ENCODE measurements around the gene TMEM218. TPM values are rescaled to one million over a fixed set of nuclear protein-coding genes. Genes with fewer than 3 reads are reported as not detected.

Gene TMEM218
- total and polyA plus RNA-seq, 8 donors, result 0.87 to 21.1 (median 14.9) TPM

- H3K4me1 ChIP-seq, result no peaks in the 10 kb centered on the region
- TF ChIP-seq POLR2A (IDR thresholded peaks at IDR 0.05) (no peak), EP300 (IDR thresholded peaks at IDR 0.05) (no peak), POLR2AphosphoS5 (IDR thresholded peaks at IDR 0.05) (no peak), CTCF (IDR thresholded peaks at IDR 0.05) (no peak)
- no peaks in the 10 kb centered on the region for H3K36me3 ChIP-seq
- DNase-seq, result no peak
- no peak overlapping the region for H3K4me3 ChIP-seq
- no peak overlapping the region for H3K27ac ChIP-seq
- H3K9me3 ChIP-seq, result no peaks in the 10 kb centered on the region
- intact Hi-C loops (cut with DNase I; ENCODE audit: low total_unique reads), result no loop called here
- H3K27me3 ChIP-seq, result no peaks in the 10 kb centered on the region
Measured at GRCh38 chr11:125052047-125052446, 59.4 kb downstream of the TMEM218 start.

GRCh38 chr11:125049164-125049792 is 62.1 kb downstream of the TMEM218 start:
- intact Hi-C loops (cut with DNase I; ENCODE audit: low total_unique reads), result loop anchor here (10.0 kb wide), 1 partner anchor 64 kb away; no protein-coding TSS in a partner anchor
- H3K4me1 ChIP-seq, result no peaks in the 10 kb centered on the region
- no peak overlapping the region for H3K4me3 ChIP-seq
- 82 to 94% (median 91%) methylated on average over 4 of the region's 4 CpGs for WGBS, 5 donors
- H3K27ac ChIP-seq, result no peak overlapping the region
- H3K27me3 ChIP-seq, result no peaks in the 10 kb centered on the region
- no peak for DNase-seq
- TF ChIP-seq CTCF (IDR thresholded peaks at IDR 0.05), result no peak
- no peak for TF ChIP-seq POLR2A (IDR thresholded peaks at IDR 0.05)
- TF ChIP-seq EP300 (IDR thresholded peaks at IDR 0.05), result no peak
- no peak for TF ChIP-seq POLR2AphosphoS5 (IDR thresholded peaks at IDR 0.05)
- no peaks in the 10 kb centered on the region for H3K36me3 ChIP-seq
- H3K9me3 ChIP-seq, result peaks cover 0 to 6% (median 0%) of the 10 kb centered on the region in 4 donors

Other genes with a start within 250 kb of the TMEM218 start
- 10 to 100 TPM in 2 of 5 donors, 1 to 10 TPM in 2, not detected in 1; 1.7 to 39.1 (median 14.8) TPM for gene ROBO3, start 246.2 kb downstream of the TMEM218 start, total RNA-seq
- gene ROBO3, start 246.2 kb downstream of the TMEM218 start, polyA plus RNA-seq, result 10 to 100 TPM in 1 of 3 donors, 1 to 10 TPM in 2; 2.4 to 14.2 (median 4.8) TPM
- gene ROBO4, start 213.8 kb downstream of the TMEM218 start, total RNA-seq, result 10 to 100 TPM in 3 of 5 donors, 1 to 10 TPM in 2; 1.8 to 49.6 (median 12.1) TPM
- 1 to 10 TPM; 2.0 to 2.7 (median 2.6) TPM for gene ROBO4, start 213.8 kb downstream of the TMEM218 start, polyA plus RNA-seq
- gene HEPN1, start 192.4 kb downstream of the TMEM218 start, total RNA-seq, result not detected
- not detected for gene HEPN1, start 192.4 kb downstream of the TMEM218 start, polyA plus RNA-seq
- not detected for gene HEPACAM, start 175.6 kb downstream of the TMEM218 start, total RNA-seq
- gene HEPACAM, start 175.6 kb downstream of the TMEM218 start, polyA plus RNA-seq, result under 1 TPM in 1 of 3 donors, not detected in 2; 0.10 TPM
- gene CCDC15, start 157.4 kb downstream of the TMEM218 start, total RNA-seq, result 10 to 100 TPM in 1 of 5 donors, 1 to 10 TPM in 3, under 1 TPM in 1; 0.43 to 15.6 (median 1.8) TPM
- under 1 TPM; 0.31 to 0.68 (median 0.61) TPM for gene CCDC15, start 157.4 kb downstream of the TMEM218 start, polyA plus RNA-seq
- gene SLC37A2, start 48.3 kb downstream of the TMEM218 start, total RNA-seq, result 1 to 10 TPM in 2 of 5 donors, under 1 TPM in 1, not detected in 2; 0.87 to 5.3 (median 3.9) TPM
- 1 to 10 TPM; 2.1 to 4.9 (median 2.6) TPM for gene SLC37A2, start 48.3 kb downstream of the TMEM218 start, polyA plus RNA-seq
- gene PKNOX2, start 53.1 kb upstream of the TMEM218 start, total RNA-seq, result 1 to 10 TPM in 4 of 5 donors, not detected in 1; 1.3 to 4.9 (median 2.8) TPM
- gene PKNOX2, start 53.1 kb upstream of the TMEM218 start, polyA plus RNA-seq, result 1 to 10 TPM in 2 of 3 donors, under 1 TPM in 1; 0.83 to 4.3 (median 2.1) TPM

Data from stomach (tissue), 9 donors.